HEK293 (cell line): ENCODE measurements around the gene PDYN.

Source experiments
- HOXA7 ChIP-seq: sonication (generic); formaldehyde crosslinking; IDR thresholded peaks from 2 replicates; pipeline ENCODE4 v1.8.1; 2022; ENCODE audit warnings: missing genetic modification reagents, borderline replicate concordance
- SCRT2 ChIP-seq: fragments of 450-650 bp; formaldehyde crosslinking; IDR thresholded peaks from 2 replicates; pipeline ENCODE4 v1.5.1; 2016; ENCODE audit warnings: missing biosample characterization, missing genetic modification characterization
- YY1 ChIP-seq: fragments of 450-650 bp; formaldehyde crosslinking; IDR thresholded peaks from 2 replicates; pipeline ENCODE4 v1.5.1; 2018; ENCODE audit warnings: missing biosample characterization, missing genetic modification characterization
- ZEB2 ChIP-seq: fragments of 450-650 bp; formaldehyde crosslinking; IDR thresholded peaks from 2 replicates; pipeline ENCODE4 v1.5.1; 2016; ENCODE audit warnings: missing biosample characterization, missing genetic modification characterization
- ZNF133 ChIP-seq: fragments of 450-650 bp; formaldehyde crosslinking; IDR thresholded peaks from 2 replicates; pipeline ENCODE4 v1.5.1; 2016; ENCODE audit warnings: missing biosample characterization, missing genetic modification characterization
- ZNF335 ChIP-seq: fragments of 450-650 bp; formaldehyde crosslinking; conservative IDR thresholded peaks from 2 replicates; pipeline ENCODE4 v1.5.1; 2016; ENCODE audit warnings: missing biosample characterization, missing genetic modification characterization
- ZNF501 ChIP-seq: fragments of 450-650 bp; formaldehyde crosslinking; IDR thresholded peaks from 2 replicates; pipeline ENCODE4 v1.5.1; 2016; ENCODE audit warnings: missing biosample characterization, missing genetic modification characterization
- ZNF530 ChIP-seq: fragments of 450-650 bp; formaldehyde crosslinking; IDR thresholded peaks from 2 replicates; pipeline ENCODE4 v1.5.1; 2016; ENCODE audit warnings: low read depth, missing biosample characterization, missing genetic modification characterization
- ZNF660 ChIP-seq: fragments of 450-650 bp; IDR thresholded peaks from 2 replicates; pipeline ENCODE4 v1.5.1; 2018; ENCODE audit warnings: missing biosample characterization, mild to moderate bottlenecking, missing genetic modification characterization
- ZNF707 ChIP-seq: fragments of 450-650 bp; formaldehyde crosslinking; IDR thresholded peaks from 2 replicates; pipeline ENCODE4 v1.5.1; 2016; ENCODE audit warnings: missing biosample characterization, missing genetic modification characterization
- TF ChIP-seq, protein P1 (sequence below): fragments of 450-650 bp; formaldehyde crosslinking; IDR thresholded peaks from 2 replicates; pipeline ENCODE4 v1.5.1; 2016; ENCODE audit warnings: missing biosample characterization, missing genetic modification characterization
- TF ChIP-seq, protein P2 (sequence below): fragments of 450-650 bp; formaldehyde crosslinking; IDR thresholded peaks from 2 replicates; pipeline ENCODE4 v1.5.1; 2016; ENCODE audit warnings: missing biosample characterization, missing genetic modification characterization

DNA sequence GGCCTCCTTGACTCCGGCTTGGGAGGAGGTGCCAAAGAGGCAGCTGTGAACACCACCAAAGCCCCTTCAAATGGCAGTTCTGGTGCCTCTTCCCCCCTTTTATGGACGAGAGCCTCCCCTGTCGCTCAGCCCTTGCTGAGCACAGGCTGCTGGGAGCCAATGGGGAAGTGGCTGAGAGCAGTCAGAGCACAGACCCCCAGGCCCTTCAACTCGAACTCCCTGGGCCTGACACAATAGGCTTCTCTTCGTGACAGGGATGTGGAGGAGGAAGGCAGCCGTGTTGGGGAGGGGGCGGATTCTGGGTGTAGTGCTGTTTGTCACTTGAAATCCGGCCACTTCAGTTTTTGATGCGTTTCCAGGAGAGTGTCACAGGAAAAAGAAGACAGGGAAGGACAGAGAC is at the start of gene PDYN:
- TF ChIP-seq, protein P1, sequence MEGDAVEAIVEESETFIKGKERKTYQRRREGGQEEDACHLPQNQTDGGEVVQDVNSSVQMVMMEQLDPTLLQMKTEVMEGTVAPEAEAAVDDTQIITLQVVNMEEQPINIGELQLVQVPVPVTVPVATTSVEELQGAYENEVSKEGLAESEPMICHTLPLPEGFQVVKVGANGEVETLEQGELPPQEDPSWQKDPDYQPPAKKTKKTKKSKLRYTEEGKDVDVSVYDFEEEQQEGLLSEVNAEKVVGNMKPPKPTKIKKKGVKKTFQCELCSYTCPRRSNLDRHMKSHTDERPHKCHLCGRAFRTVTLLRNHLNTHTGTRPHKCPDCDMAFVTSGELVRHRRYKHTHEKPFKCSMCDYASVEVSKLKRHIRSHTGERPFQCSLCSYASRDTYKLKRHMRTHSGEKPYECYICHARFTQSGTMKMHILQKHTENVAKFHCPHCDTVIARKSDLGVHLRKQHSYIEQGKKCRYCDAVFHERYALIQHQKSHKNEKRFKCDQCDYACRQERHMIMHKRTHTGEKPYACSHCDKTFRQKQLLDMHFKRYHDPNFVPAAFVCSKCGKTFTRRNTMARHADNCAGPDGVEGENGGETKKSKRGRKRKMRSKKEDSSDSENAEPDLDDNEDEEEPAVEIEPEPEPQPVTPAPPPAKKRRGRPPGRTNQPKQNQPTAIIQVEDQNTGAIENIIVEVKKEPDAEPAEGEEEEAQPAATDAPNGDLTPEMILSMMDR (tag by site-specific recombination): no peak
- no peak for TF ChIP-seq ZEB2 (tag by site-specific recombination)
- no peak for TF ChIP-seq HOXA7 (CRISPR knock-in tag)
- no peak for TF ChIP-seq ZNF501 (tag by site-specific recombination)
- no peak for TF ChIP-seq YY1 (tag by site-specific recombination)
- TF ChIP-seq ZNF133 (tag by site-specific recombination): no peak
- TF ChIP-seq ZNF660 (tag by site-specific recombination): no peak
- TF ChIP-seq, protein P2, sequence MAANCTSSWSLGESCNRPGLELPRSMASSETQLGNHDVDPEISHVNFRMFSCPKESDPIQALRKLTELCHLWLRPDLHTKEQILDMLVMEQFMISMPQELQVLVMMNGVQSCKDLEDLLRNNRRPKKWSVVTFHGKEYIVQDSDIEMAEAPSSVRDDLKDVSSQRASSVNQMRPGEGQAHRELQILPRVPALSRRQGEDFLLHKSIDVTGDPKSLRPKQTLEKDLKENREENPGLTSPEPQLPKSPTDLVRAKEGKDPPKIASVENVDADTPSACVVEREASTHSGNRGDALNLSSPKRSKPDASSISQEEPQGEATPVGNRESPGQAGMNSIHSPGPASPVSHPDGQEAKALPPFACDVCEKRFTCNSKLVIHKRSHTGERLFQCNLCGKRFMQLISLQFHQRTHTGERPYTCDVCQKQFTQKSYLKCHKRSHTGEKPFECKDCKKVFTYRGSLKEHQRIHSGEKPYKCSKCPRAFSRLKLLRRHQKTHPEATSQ (tag by site-specific recombination): no peak
- TF ChIP-seq SCRT2 (tag by site-specific recombination): no peak
- TF ChIP-seq ZNF335 (tag by site-specific recombination): no peak
- no peak for TF ChIP-seq ZNF530
- TF ChIP-seq ZNF707: no peak
